Effector memory CD8-positive, alpha-beta T cell (primary cell): ENCODE measurements around the gene MRPL44.
"Not testable (repeated sequence)": the region's sequence is repeated elsewhere in the genome, so short reads cannot be mapped to it uniquely, and the experiment has no call there.

Experiments used
- ATAC-seq: fragments of 150-1000 bp; cut with Tn5 transposase; replicated peaks from 2 replicates; pipeline ENCODE4 v1.10.0; 2021; ENCODE audit warnings: mild to moderate bottlenecking, moderate library complexity
- DNase-seq, 3 experiments: peaks; one replicate each; pipeline ENCODE4 v3.0.0; 2021
- H3K27ac Mint-ChIP-seq, 2 donors: one replicate each; pipeline ENCODE4 v1.8.0; 2022; ENCODE audit warnings: mild to moderate bottlenecking in 2 of 2, mixed read lengths in 2 of 2, moderate library complexity in 2 of 2
- H3K27me3 Mint-ChIP-seq, 2 donors: one replicate each; pipeline ENCODE4 v1.8.0; 2022; ENCODE audit warnings: mixed read lengths in 2 of 2
- H3K36me3 Mint-ChIP-seq: one replicate; pipeline ENCODE4 v1.8.0; 2022; ENCODE audit warnings: mild to moderate bottlenecking, moderate library complexity, mixed read lengths; ENCODE audit not compliant: insufficient read depth
- H3K4me1 Mint-ChIP-seq, 2 donors: one replicate each; pipeline ENCODE4 v1.8.0; 2022; ENCODE audit warnings: low read depth in 2 of 2, mixed read lengths in 2 of 2
- H3K4me3 Mint-ChIP-seq, 2 donors: one replicate each; pipeline ENCODE4 v1.8.0; 2022; ENCODE audit warnings: mild to moderate bottlenecking in 2 of 2, mixed read lengths in 2 of 2, moderate library complexity in 2 of 2
- H3K9me3 Mint-ChIP-seq, 2 donors: one replicate each; pipeline ENCODE4 v1.8.0; 2022; ENCODE audit warnings: mixed read lengths in 2 of 2

The MRPL44 gene

GRCh38 chr2:223928113-223929006 lies 28.9 kb upstream of the MRPL44 start:
- Mint-ChIP-seq H3K4me3 (peak overlapping the region in 1 of 2 donors; percentile 68), H3K9me3 (no peaks in the 10 kb centered on the region), H3K27me3 (no peaks in the 10 kb centered on the region), H3K27ac (peak overlapping the region; percentile 15 to 80), H3K36me3 (peaks cover 3% of the 10 kb centered on the region), H3K4me1 (peaks cover 25 to 51% of the 10 kb centered on the region in 2 donors)
- ATAC-seq: no peak
- no peak for DNase-seq

GRCh38 chr2:223929571-223930102 lies 27.6 kb upstream of the MRPL44 start:
- peaks cover 28 to 50% of the 10 kb centered on the region in 2 donors for H3K4me1 Mint-ChIP-seq

GRCh38 chr2:223930103-223930976 lies 26.9 kb upstream of the MRPL44 start:
- ATAC-seq (no peak), DNase-seq (no peak)
- Mint-ChIP-seq H3K27me3 (no peaks in the 10 kb centered on the region), H3K4me1 (peaks cover 32 to 57% of the 10 kb centered on the region in 2 donors), H3K27ac (peak overlapping the region; percentile 80 to 88), H3K4me3 (peak overlapping the region; percentile 58 to 59), H3K36me3 (no peaks in the 10 kb centered on the region), H3K9me3 (no peaks in the 10 kb centered on the region)

More at GRCh38 chr2:223929571-223930102, 27.6 kb upstream of the MRPL44 start:
- Mint-ChIP-seq H3K9me3 (no peaks in the 10 kb centered on the region), H3K4me3 (peak overlapping the region; percentile 58 to 68), H3K27ac (peak overlapping the region; percentile 80 to 88), H3K27me3 (no peaks in the 10 kb centered on the region), H3K36me3 (no peaks in the 10 kb centered on the region)
- peak; percentile 95 for ATAC-seq
- DNase-seq: peak in 2 of 3 experiments; percentile 16 to 23

GRCh38 chr2:223932816-223933800 lies 24.2 kb upstream of the MRPL44 start:
- Mint-ChIP-seq H3K4me3 (no peak overlapping the region), H3K9me3 (no peaks in the 10 kb centered on the region), H3K36me3 (no peaks in the 10 kb centered on the region), H3K4me1 (peaks cover 42 to 52% of the 10 kb centered on the region in 2 donors), H3K27ac (peak overlapping the region in 1 of 2 donors; percentile 44), H3K27me3 (no peaks in the 10 kb centered on the region)
- no peak for ATAC-seq
- no peak for DNase-seq

GRCh38 chr2:223934870-223935269 lies 22.4 kb upstream of the MRPL44 start:
- Mint-ChIP-seq H3K27me3 (no peaks in the 10 kb centered on the region), H3K27ac (no peak overlapping the region), H3K9me3 (no peaks in the 10 kb centered on the region), H3K4me3 (no peak overlapping the region), H3K36me3 (no peaks in the 10 kb centered on the region), H3K4me1 (peaks cover 39 to 54% of the 10 kb centered on the region in 2 donors)
- DNase-seq (no peak), ATAC-seq (no peak)

GRCh38 chr2:223935459-223936125 lies 21.7 kb upstream of the MRPL44 start:
- no peak overlapping the region for H3K4me3 Mint-ChIP-seq
- no peak for ATAC-seq
- H3K36me3 Mint-ChIP-seq: no peaks in the 10 kb centered on the region
- DNase-seq: no peak
- H3K9me3 Mint-ChIP-seq: no peaks in the 10 kb centered on the region
- peak overlapping the region in 1 of 2 donors; percentile 0 for H3K27ac Mint-ChIP-seq
- peaks cover 34 to 47% of the 10 kb centered on the region in 2 donors for H3K4me1 Mint-ChIP-seq
- H3K27me3 Mint-ChIP-seq: no peaks in the 10 kb centered on the region

GRCh38 chr2:223936862-223937326 lies 20.4 kb upstream of the MRPL44 start:
- Mint-ChIP-seq H3K9me3 (no peaks in the 10 kb centered on the region), H3K4me1 (peaks cover 39 to 51% of the 10 kb centered on the region in 2 donors), H3K27ac (no peak overlapping the region), H3K27me3 (no peaks in the 10 kb centered on the region), H3K36me3 (no peaks in the 10 kb centered on the region), H3K4me3 (no peak overlapping the region)
- ATAC-seq (no peak), DNase-seq (no peak)

- peaks cover 40 to 54% of the 10 kb centered on the region in 2 donors for H3K4me1 Mint-ChIP-seq
- no peak for DNase-seq
Observed at GRCh38 chr2:223937535-223937934, 19.7 kb upstream of the MRPL44 start.

GRCh38 chr2:223939438-223939837 lies 17.8 kb upstream of the MRPL44 start:
- H3K27me3 Mint-ChIP-seq, H3K36me3 Mint-ChIP-seq, H3K4me3 Mint-ChIP-seq, DNase-seq, ATAC-seq, H3K9me3 Mint-ChIP-seq: not testable (repeated sequence)
- peaks cover 50 to 56% of the 10 kb centered on the region in 2 donors for H3K4me1 Mint-ChIP-seq
- peak overlapping the region in 1 of 2 donors; percentile 28 for H3K27ac Mint-ChIP-seq

More at GRCh38 chr2:223937535-223937934, 19.7 kb upstream of the MRPL44 start:
- H3K27ac Mint-ChIP-seq: no peak overlapping the region
- H3K9me3 Mint-ChIP-seq: no peaks in the 10 kb centered on the region
- no peaks in the 10 kb centered on the region for H3K27me3 Mint-ChIP-seq
- H3K36me3 Mint-ChIP-seq: no peaks in the 10 kb centered on the region
- H3K4me3 Mint-ChIP-seq: no peak overlapping the region
- ATAC-seq: no peak

GRCh38 chr2:223941579-223942277 lies 15.5 kb upstream of the MRPL44 start:
- Mint-ChIP-seq H3K27me3 (no peaks in the 10 kb centered on the region), H3K4me3 (peak overlapping the region; percentile 63 to 68), H3K27ac (peak overlapping the region; percentile 87 to 90), H3K36me3 (peaks cover 7% of the 10 kb centered on the region), H3K9me3 (no peaks in the 10 kb centered on the region), H3K4me1 (peaks cover 43 to 50% of the 10 kb centered on the region in 2 donors)
- DNase-seq (peak; percentile 54 to 56 (median 55)), ATAC-seq (peak; percentile 75)

- Mint-ChIP-seq H3K36me3 (peaks cover 7% of the 10 kb centered on the region), H3K4me1 (peaks cover 42 to 47% of the 10 kb centered on the region in 2 donors), H3K9me3 (no peaks in the 10 kb centered on the region), H3K27ac (peak overlapping the region in 1 of 2 donors; percentile 75), H3K4me3 (peak overlapping the region; percentile 93 to 96), H3K27me3 (no peaks in the 10 kb centered on the region)
- ATAC-seq (no peak), DNase-seq (no peak)
Observed at GRCh38 chr2:223943135-223943534, 14.1 kb upstream of the MRPL44 start.
